Measurements from ENCODE around the gene GNAQ. TPM values are rescaled to one million over a fixed set of nuclear protein-coding genes. Genes with fewer than 3 reads are reported as not detected.

Gene GNAQ
- polyA plus RNA-seq, 1 donor (not counting 4 experiments of a cell fraction or from before 2014, with no cell fraction given) = 64.3 TPM

GRCh38 chr9:77808751-77809081 lies 222.9 kb downstream of the GNAQ start:
- peak; percentile 77 for FAIRE-seq
- Histone ChIP-seq H3K4me2 (ENCODE audit: control insufficient read depth, extremely low read depth, insufficient read depth, low read depth, low read length) (no peak overlapping the region), H4K20me1 (ENCODE audit: control insufficient read depth, extremely low read depth, insufficient read depth, low read length) (no peaks in the 10 kb centered on the region), H3K9me3 (ENCODE audit: control insufficient read depth, low read depth, low read length) (no peaks in the 10 kb centered on the region), H3K27ac (ENCODE audit: control insufficient read depth, insufficient read depth, low read length) (peak overlapping the region; percentile 8), H3K4me1 (ENCODE audit: control insufficient read depth, extremely low read depth, insufficient read depth, low read length) (peaks cover 42% of the 10 kb centered on the region), H3K36me3 (ENCODE audit: control insufficient read depth in 2 of 2, extremely low read depth in 1 of 2, insufficient read depth in 2 of 2, low read length in 2 of 2) (peaks cover 5% of the 10 kb centered on the region in 2 experiments), H2AFZ (ENCODE audit: control insufficient read depth, low read length) (no peak overlapping the region), H3K9ac (ENCODE audit: control insufficient read depth, extremely low read depth, insufficient read depth, low read length) (no peak overlapping the region), H3K79me2 (ENCODE audit: control insufficient read depth, insufficient read depth, low read length) (no peaks in the 10 kb centered on the region), H3K27me3 (ENCODE audit: control insufficient read depth, extremely low read depth, insufficient read depth, low read length) (no peaks in the 10 kb centered on the region), H3K9me1 (ENCODE audit: control insufficient read depth, extremely low read depth, insufficient read depth, low read length) (no peaks in the 10 kb centered on the region), H3K4me3 (ENCODE audit: control insufficient read depth in 2 of 3, extremely low read depth in 1 of 3, insufficient read depth in 2 of 3, low read depth in 1 of 3, low read length in 3 of 3) (no peak overlapping the region)
- dilution Hi-C loops (cut with MboI; ENCODE audit: extremely low pct_ligation_motif_present, low sequenced_read_pairs) = no loop called here
- no peak for DNase-seq (ENCODE audit: low read depth, low spot score)
- TF ChIP-seq CTCF (optimal IDR thresholded peaks at IDR 0.05 in 1 of 3, IDR thresholded peaks at IDR 0.05 in 1 of 3, conservative IDR thresholded peaks at IDR 0.05 in 1 of 3; ENCODE audit: extremely low read depth in 1 of 3, insufficient read depth in 2 of 3, low read length in 3 of 3) (no peak), EZH2 (IDR thresholded peaks at IDR 0.05; ENCODE audit: low read length) (no peak)

- no peak overlapping the region for H3K4me3 ChIP-seq (ENCODE audit: control insufficient read depth in 2 of 3, extremely low read depth in 1 of 3, insufficient read depth in 2 of 3, low read depth in 1 of 3, low read length in 3 of 3)
- FAIRE-seq = peak; percentile 20
- H3K9me3 ChIP-seq (ENCODE audit: control insufficient read depth, low read depth, low read length) = no peaks in the 10 kb centered on the region
- TF ChIP-seq CTCF (optimal IDR thresholded peaks at IDR 0.05 in 1 of 3, IDR thresholded peaks at IDR 0.05 in 1 of 3, conservative IDR thresholded peaks at IDR 0.05 in 1 of 3; ENCODE audit: extremely low read depth in 1 of 3, insufficient read depth in 2 of 3, low read length in 3 of 3) (no peak), EZH2 (IDR thresholded peaks at IDR 0.05; ENCODE audit: low read length) (no peak)
- peak overlapping the region; percentile 4 for H3K4me2 ChIP-seq (ENCODE audit: control insufficient read depth, extremely low read depth, insufficient read depth, low read depth, low read length)
- H2AFZ ChIP-seq (ENCODE audit: control insufficient read depth, low read length) = no peak overlapping the region
- H3K9ac ChIP-seq (ENCODE audit: control insufficient read depth, extremely low read depth, insufficient read depth, low read length) = no peak overlapping the region
- peak overlapping the region; percentile 48 for H3K27ac ChIP-seq (ENCODE audit: control insufficient read depth, insufficient read depth, low read length)
- H3K27me3 ChIP-seq (ENCODE audit: control insufficient read depth, extremely low read depth, insufficient read depth, low read length) = no peaks in the 10 kb centered on the region
- no peaks in the 10 kb centered on the region for H4K20me1 ChIP-seq (ENCODE audit: control insufficient read depth, extremely low read depth, insufficient read depth, low read length)
- H3K9me1 ChIP-seq (ENCODE audit: control insufficient read depth, extremely low read depth, insufficient read depth, low read length) = no peaks in the 10 kb centered on the region
- H3K36me3 ChIP-seq (ENCODE audit: control insufficient read depth in 2 of 2, extremely low read depth in 1 of 2, insufficient read depth in 2 of 2, low read length in 2 of 2) = peaks cover 0 to 5% of the 10 kb centered on the region in 2 experiments
- H3K4me1 ChIP-seq (ENCODE audit: control insufficient read depth, extremely low read depth, insufficient read depth, low read length) = peaks cover 42% of the 10 kb centered on the region
- DNase-seq (ENCODE audit: low read depth, low spot score) = no peak
- no peaks in the 10 kb centered on the region for H3K79me2 ChIP-seq (ENCODE audit: control insufficient read depth, insufficient read depth, low read length)
- dilution Hi-C loops (cut with MboI; ENCODE audit: extremely low pct_ligation_motif_present, low sequenced_read_pairs) = no loop called here
These were observed 223.5 kb downstream of the GNAQ start for GRCh38 chr9:77807846-77808750.

All from keratinocyte (primary cell).